SK-N-SH treated with all-trans-retinoic acid at 6 μM for 48 hours (cell line): ENCODE measurements around the gene GATM.

Source experiments
- CREB5 ChIP-seq: fragments of 250-450 bp; sonication (Bioruptor Pico); IDR thresholded peaks from 2 replicates; pipeline ENCODE4 v1.5.1; 2020; ENCODE audit warnings: low read depth, mild to moderate bottlenecking, moderate library complexity
- GLIS3 ChIP-seq: fragments of 250-450 bp; sonication (Bioruptor Pico); IDR thresholded peaks from 2 replicates; pipeline ENCODE4 v1.5.0; 2020; ENCODE audit warnings: mild to moderate bottlenecking, moderate library complexity
- PPARA ChIP-seq: fragments of 250-450 bp; sonication (Bioruptor Pico); IDR thresholded peaks from 2 replicates; pipeline ENCODE4 v1.5.0; 2020; ENCODE audit warnings: mild to moderate bottlenecking, borderline replicate concordance
- TCF4 ChIP-seq: fragments of 250-450 bp; sonication (Bioruptor Pico); IDR thresholded peaks from 2 replicates; pipeline ENCODE4 v1.8.0; 2021; ENCODE audit warnings: mild to moderate bottlenecking, moderate library complexity, borderline replicate concordance
- ZFP3 ChIP-seq: fragments of 250-450 bp; sonication (Bioruptor Pico); IDR thresholded peaks from 2 replicates; pipeline ENCODE4 v1.5.0; 2020; ENCODE audit warnings: mild to moderate bottlenecking, moderate library complexity
- ZNF8 ChIP-seq: fragments of 450-650 bp; formaldehyde crosslinking; IDR thresholded peaks from 2 replicates; pipeline ENCODE4 v1.5.0; 2020; ENCODE audit warnings: mild to moderate bottlenecking, moderate library complexity
- TF ChIP-seq, protein P1 (sequence below): fragments of 250-450 bp; sonication (Bioruptor Pico); IDR thresholded peaks from 2 replicates; pipeline ENCODE4 v1.8.0; 2020; ENCODE audit warnings: mild to moderate bottlenecking, moderate library complexity, borderline replicate concordance

GRCh38 chr15:45393851-45394250 lies 15.5 kb upstream of the GATM start:
- TF ChIP-seq PPARA (CRISPR knock-in tag): no peak
- TF ChIP-seq CREB5: no peak
- TF ChIP-seq GLIS3 (CRISPR knock-in tag): no peak
- no peak for TF ChIP-seq TCF4 (CRISPR knock-in tag)
- TF ChIP-seq, protein P1, sequence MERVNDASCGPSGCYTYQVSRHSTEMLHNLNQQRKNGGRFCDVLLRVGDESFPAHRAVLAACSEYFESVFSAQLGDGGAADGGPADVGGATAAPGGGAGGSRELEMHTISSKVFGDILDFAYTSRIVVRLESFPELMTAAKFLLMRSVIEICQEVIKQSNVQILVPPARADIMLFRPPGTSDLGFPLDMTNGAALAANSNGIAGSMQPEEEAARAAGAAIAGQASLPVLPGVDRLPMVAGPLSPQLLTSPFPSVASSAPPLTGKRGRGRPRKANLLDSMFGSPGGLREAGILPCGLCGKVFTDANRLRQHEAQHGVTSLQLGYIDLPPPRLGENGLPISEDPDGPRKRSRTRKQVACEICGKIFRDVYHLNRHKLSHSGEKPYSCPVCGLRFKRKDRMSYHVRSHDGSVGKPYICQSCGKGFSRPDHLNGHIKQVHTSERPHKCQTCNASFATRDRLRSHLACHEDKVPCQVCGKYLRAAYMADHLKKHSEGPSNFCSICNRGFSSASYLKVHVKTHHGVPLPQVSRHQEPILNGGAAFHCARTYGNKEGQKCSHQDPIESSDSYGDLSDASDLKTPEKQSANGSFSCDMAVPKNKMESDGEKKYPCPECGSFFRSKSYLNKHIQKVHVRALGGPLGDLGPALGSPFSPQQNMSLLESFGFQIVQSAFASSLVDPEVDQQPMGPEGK (CRISPR knock-in tag): no peak
- no peak for TF ChIP-seq ZFP3
- no peak for TF ChIP-seq ZNF8
